Progenitor cell of endocrine pancreas (in vitro differentiated cells): Measurements from ENCODE around the gene GBP6. TPM values are rescaled to one million over a fixed set of nuclear protein-coding genes. Genes with fewer than 3 reads are reported as not detected.
"Not testable (repeated sequence)": the region's sequence is repeated elsewhere in the genome, so short reads cannot be mapped to it uniquely, and the experiment has no call there.

Source experiments
- DNase-seq: peaks from one replicate; pipeline ENCODE4 v3.0.0; 2021; ENCODE audit warnings: low spot score; ENCODE audit not compliant: unreplicated experiment
- H3K27ac Mint-ChIP-seq: 2 replicates; pipeline ENCODE4 v1.8.0; 2021; ENCODE audit warnings: mild to moderate bottlenecking, moderate library complexity, mixed read lengths
- H3K27me3 Mint-ChIP-seq: 2 replicates; pipeline ENCODE4 v1.8.0; 2021; ENCODE audit warnings: mixed read lengths
- H3K36me3 Mint-ChIP-seq: 2 replicates; pipeline ENCODE4 v1.8.0; 2022; ENCODE audit warnings: mixed read lengths; ENCODE audit not compliant: insufficient read depth
- H3K4me1 Mint-ChIP-seq: 2 replicates; pipeline ENCODE4 v1.8.0; 2021; ENCODE audit warnings: low read depth, mixed read lengths
- H3K4me3 Mint-ChIP-seq: 2 replicates; pipeline ENCODE4 v1.8.0; 2021; ENCODE audit warnings: low read depth, mild to moderate bottlenecking, moderate library complexity, mixed read lengths
- H3K9me3 Mint-ChIP-seq: 2 replicates; pipeline ENCODE4 v1.8.0; 2021; ENCODE audit warnings: low read depth, mixed read lengths
- CTCF ChIP-seq: fragments of 200-600 bp; sonication (generic); IDR thresholded peaks from one replicate; pipeline ENCODE4 v1.5.0; 2021; ENCODE audit warnings: antibody characterized with exemption, mild to moderate bottlenecking; ENCODE audit not compliant: unreplicated experiment
- total RNA-seq: library from RNA; stranded (reverse); gene quantifications from 2 replicates; pipeline ENCODE4 v1.2.1, GENCODE V29; 2021

GBP6 gene
- total RNA-seq, 1 donor from 2014 or later = not detected

DNA sequence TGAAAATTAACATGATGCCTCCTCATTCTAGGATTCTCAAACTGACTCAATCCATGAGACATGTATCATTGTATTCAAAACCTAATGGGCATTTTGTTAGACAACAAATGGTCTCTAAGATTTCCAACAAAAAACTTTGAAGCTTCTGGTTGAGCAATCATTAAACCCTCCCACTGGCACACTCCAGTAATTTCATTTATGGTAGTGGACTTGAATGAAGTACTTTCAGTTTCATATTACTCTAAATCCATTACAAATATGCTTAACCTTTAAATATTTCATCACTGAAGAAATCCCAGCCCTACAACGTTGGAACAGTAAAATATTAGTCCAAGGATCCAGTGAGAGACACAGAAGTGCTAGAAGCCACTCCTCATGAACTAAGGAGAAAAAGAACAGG is 43.5 kb downstream of the GBP6 start:
- no peaks in the 10 kb centered on the region for H3K27me3 Mint-ChIP-seq
- peaks cover 5% of the 10 kb centered on the region for H3K9me3 Mint-ChIP-seq
- H3K4me3 Mint-ChIP-seq = no peak overlapping the region
- H3K36me3 Mint-ChIP-seq = no peaks in the 10 kb centered on the region
- no peak overlapping the region for H3K27ac Mint-ChIP-seq
- DNase-seq = no peak
- no peaks in the 10 kb centered on the region for H3K4me1 Mint-ChIP-seq
- no peak for TF ChIP-seq CTCF

DNA sequence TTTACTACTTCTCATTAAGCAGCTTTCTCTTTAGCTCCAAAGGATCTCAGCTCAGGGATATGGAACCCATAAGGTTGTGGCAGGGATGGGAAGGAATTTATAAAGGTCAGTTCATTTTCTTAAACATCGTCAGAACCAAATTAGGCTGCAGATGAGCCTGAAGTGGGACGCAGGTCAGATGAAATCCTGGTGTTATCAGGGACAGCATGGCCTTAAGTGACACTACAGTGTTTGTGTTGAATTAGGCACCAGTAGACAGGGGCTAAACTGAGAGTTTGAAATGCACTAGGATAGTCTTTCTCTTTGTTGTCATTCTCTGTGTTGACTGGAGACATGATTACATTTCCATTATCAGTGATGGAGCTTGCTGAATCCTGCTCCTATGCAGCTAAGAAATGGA is 43.9 kb downstream of the GBP6 start:
- not testable (repeated sequence) for H3K27me3 Mint-ChIP-seq, H3K27ac Mint-ChIP-seq, H3K4me1 Mint-ChIP-seq, DNase-seq, H3K9me3 Mint-ChIP-seq, H3K36me3 Mint-ChIP-seq, H3K4me3 Mint-ChIP-seq

DNA sequence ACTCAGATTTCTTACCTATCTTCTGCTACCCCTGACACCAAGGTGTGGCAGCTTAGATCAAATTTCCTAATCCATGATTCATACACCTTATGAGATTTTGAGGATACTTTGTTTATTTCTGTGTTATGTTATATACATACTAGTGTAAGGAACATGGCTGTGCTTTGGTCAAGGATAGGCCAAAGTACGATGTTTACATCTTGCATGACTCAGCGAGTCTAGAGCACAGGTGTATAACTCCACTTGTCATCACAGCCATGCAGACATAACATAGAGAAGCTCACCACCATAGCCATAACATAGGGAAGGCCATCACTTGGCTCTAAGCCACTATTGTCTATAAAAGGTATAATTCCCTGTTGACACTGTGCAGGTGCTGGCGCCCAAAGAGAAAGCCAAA is 61.2 kb downstream of the GBP6 start:
- Mint-ChIP-seq H3K27me3 (no peaks in the 10 kb centered on the region), H3K9me3 (no peaks in the 10 kb centered on the region), H3K4me3 (no peak overlapping the region), H3K36me3 (no peaks in the 10 kb centered on the region), H3K4me1 (peaks cover 4% of the 10 kb centered on the region), H3K27ac (no peak overlapping the region)
- DNase-seq = no peak
- TF ChIP-seq CTCF = no peak

- H3K4me3 Mint-ChIP-seq = no peak overlapping the region
- H3K9me3 Mint-ChIP-seq = no peaks in the 10 kb centered on the region
- TF ChIP-seq CTCF = no peak
- DNase-seq = no peak
- no peaks in the 10 kb centered on the region for H3K36me3 Mint-ChIP-seq
- peaks cover 4% of the 10 kb centered on the region for H3K4me1 Mint-ChIP-seq
- H3K27me3 Mint-ChIP-seq = no peaks in the 10 kb centered on the region
- no peak overlapping the region for H3K27ac Mint-ChIP-seq
Observed at GRCh38 chr1:89429062-89429461, 65.2 kb downstream of the GBP6 start.

GRCh38 chr1:89429681-89430080 is 65.8 kb downstream of the GBP6 start:
- H3K27ac Mint-ChIP-seq, H3K27me3 Mint-ChIP-seq, H3K4me3 Mint-ChIP-seq, H3K36me3 Mint-ChIP-seq, H3K9me3 Mint-ChIP-seq, H3K4me1 Mint-ChIP-seq, DNase-seq: not testable (repeated sequence)

- DNase-seq = no peak
- Mint-ChIP-seq H3K36me3 (no peaks in the 10 kb centered on the region), H3K4me1 (no peaks in the 10 kb centered on the region), H3K27ac (no peak overlapping the region), H3K4me3 (no peak overlapping the region), H3K27me3 (no peaks in the 10 kb centered on the region), H3K9me3 (no peaks in the 10 kb centered on the region)
- TF ChIP-seq CTCF = no peak
Observed at GRCh38 chr1:89433421-89433820, 69.6 kb downstream of the GBP6 start.

GRCh38 chr1:89434058-89434780 is 70.4 kb downstream of the GBP6 start:
- H3K27ac Mint-ChIP-seq, H3K4me3 Mint-ChIP-seq, H3K9me3 Mint-ChIP-seq, H3K4me1 Mint-ChIP-seq, H3K27me3 Mint-ChIP-seq, H3K36me3 Mint-ChIP-seq, DNase-seq: not testable (repeated sequence)
